Middle frontal gyrus (tissue), 1 donor: ENCODE measurements around the gene PM20D2.

Source experiments
- DNase-seq: peaks from one replicate; pipeline ENCODE4 v3.0.0-alpha.2; 2015; ENCODE audit warnings: low spot score; ENCODE audit errors: extremely low spot score

The PM20D2 gene

DNA sequence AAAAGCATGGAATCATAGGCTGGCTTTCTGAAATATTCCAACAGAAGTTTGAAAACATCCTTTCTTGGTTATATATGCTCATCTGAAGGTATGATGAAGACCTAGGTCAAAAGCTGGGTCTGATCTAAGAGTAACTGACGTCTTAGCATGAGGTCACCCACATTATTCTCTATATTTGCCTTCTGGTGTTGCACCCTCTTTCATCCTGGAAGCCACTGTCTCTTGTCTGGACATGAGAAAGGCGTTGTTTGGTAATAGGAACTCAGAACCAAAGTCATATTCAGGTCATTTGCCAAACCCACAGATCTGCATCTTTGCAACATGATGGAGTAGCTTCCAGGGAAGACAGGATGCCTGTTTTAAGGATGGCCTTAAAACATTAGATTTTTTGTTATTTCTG is 53.7 kb downstream of the PM20D2 start:
- DNase-seq = no peak

DNA sequence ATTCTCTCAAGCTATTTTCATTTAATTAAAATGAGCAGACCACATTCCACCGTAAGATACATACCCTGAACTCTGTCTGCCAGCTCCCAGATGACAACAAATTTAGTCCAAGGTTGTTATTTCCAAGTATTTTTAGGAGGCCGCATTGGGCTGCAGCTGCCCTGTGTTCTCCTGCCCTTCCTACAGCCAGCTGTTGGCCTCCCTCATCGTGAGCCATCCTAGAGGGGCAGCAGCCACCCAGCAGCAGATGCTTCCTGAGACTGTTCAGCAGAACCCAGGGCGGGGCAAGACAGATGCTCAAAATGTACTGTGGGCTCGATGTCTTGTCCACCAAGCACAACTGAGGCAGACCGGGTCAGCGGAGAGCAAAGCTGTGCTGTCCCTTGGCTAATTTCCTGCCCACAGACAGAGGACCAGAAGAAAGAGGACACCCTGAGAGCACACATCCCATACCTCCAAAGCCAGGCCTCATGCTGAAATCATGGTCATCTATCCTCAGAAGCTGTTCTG is 54.9 kb downstream of the PM20D2 start:
- no peak for DNase-seq

DNA sequence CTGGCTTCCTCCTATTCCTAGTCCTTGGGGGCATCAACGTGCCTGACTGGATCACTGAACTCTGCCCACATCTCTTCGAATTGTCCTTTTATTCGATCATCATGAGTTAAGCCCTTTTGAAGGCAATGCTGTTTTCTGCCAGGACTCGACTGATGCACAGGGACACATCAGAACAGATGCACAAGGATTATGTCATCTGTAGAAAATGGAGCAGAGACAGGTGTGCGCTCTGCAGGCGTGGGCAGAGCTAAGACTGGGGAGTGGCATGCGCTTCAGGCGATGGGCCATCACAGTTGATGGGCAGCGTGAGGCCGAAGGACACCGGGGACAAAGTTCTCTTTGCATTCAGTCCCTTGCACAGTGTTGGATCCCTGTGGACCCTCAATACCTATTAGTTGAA is 58.2 kb downstream of the PM20D2 start:
- DNase-seq = no peak

DNA sequence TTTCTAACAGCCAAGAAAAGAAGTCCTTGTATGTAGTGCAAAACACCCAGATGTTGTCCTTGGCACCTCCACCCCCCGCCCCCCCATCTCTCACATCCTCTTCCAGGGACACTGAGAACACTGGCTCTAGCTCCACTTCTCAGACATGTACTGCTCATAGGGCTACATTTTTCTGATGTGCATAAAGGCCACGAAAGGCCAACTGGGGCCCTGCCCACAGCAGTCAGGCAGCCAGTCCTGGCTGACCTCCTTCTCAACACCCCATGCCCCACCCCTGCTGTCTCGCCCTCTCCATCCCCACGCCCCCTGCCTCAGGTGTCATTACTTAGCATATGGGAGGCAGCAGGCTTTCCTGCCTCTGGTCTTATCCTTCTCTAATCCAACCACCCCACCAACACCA is 60.0 kb downstream of the PM20D2 start:
- DNase-seq = no peak

- DNase-seq = no peak
Measured at GRCh38 chr6:89208551-89208950, 62.7 kb downstream of the PM20D2 start.

GRCh38 chr6:89209457-89209856 is 63.6 kb downstream of the PM20D2 start:
- no peak for DNase-seq

GRCh38 chr6:89212472-89212871 is 66.6 kb downstream of the PM20D2 start:
- no peak for DNase-seq

- no peak for DNase-seq
Measured at GRCh38 chr6:89214197-89214596, 68.3 kb downstream of the PM20D2 start.
